A673 (cell line): ENCODE measurements around the gene MZB1.

Experiments used
- CTCF ChIP-seq: fragments of 300-800, 200-600 bp; sonication (generic); conservative IDR thresholded peaks from 2 replicates; pipeline ENCODE4 v1.5.1; 2017; ENCODE audit warnings: low read depth, mild to moderate bottlenecking, antibody characterized with exemption, low read length, moderate library complexity, mixed read lengths
- EZH2 ChIP-seq: fragments of 200-600 bp; sonication (generic); IDR thresholded peaks from 2 replicates; pipeline ENCODE4 v1.6.1; 2017; ENCODE audit warnings: borderline replicate concordance, low read depth, mild to moderate bottlenecking, mixed read lengths, antibody characterized with exemption, low read length; ENCODE audit not compliant: poor library complexity, severe bottlenecking

DNA sequence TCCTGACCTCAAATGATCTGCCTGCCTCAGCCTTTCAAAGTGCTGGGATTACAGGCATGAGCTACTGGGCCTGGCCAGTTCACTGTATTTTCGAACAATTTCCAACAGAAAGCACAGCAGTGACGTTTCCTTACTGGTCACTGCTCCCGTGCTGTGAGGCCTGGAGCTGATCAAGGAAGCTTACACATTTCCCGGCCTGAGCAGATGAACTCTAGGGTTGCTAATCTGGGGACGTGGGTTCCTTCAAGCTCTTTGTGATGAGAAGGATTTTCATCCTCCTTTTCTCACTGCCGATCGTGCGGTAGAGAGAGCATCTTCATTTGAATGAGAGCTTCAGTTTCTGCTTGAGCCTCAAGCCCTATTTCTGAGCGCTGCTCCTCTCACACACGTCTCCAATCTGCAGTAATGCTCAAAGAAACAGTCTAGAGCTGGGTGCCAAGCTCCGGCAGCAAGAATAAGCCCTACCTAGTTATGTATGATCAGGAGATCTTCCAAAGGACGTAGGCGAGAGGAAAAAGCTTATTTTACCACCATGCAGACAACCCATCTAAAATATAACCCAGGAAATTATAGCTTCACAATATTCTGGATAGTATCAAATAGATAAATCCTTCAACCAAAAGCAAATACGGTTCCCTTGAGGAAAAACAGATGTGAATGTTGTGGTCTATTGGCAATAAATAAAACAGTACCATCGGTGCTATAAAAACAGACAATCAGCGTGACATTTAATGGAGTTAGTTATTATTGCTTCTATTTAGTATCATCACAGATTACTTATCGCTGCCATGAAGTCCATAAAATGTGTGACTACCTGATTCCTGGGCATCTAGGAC, 21.5 kb upstream of the MZB1 start:
- TF ChIP-seq CTCF (no peak), EZH2 (no peak)
